GM21717 (cell line): ENCODE measurements around the gene PHACTR1.
"Not testable (repeated sequence)": the region's sequence is repeated elsewhere in the genome, so short reads cannot be mapped to it uniquely, and the experiment has no call there.

Experiments
- ATAC-seq: cut with Tn5 transposase; IDR thresholded peaks from one replicate; pipeline ENCODE4 v1.9.1; 2021; ENCODE audit warnings: mild to moderate bottlenecking, moderate library complexity; ENCODE audit not compliant: unreplicated experiment

The PHACTR1 gene

DNA sequence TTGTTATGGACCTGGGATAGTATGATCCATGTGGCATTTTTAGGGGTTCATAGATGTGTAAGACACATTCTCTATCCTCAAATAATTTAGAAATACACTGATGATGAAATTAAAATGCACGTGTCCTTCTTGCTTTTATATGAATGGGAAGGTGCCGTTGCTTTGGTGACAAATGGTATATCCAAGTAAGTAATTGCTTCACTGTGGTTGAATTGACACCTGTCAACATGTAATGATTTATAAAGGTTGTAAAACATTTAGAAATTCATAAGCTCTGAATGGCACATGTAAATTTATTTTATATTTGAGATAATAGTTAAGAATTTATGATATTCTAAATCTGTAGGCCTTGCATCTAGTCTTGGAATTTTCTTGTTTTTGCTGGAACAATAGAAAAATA lies 227.0 kb downstream of the PHACTR1 start:
- ATAC-seq, result no peak

DNA sequence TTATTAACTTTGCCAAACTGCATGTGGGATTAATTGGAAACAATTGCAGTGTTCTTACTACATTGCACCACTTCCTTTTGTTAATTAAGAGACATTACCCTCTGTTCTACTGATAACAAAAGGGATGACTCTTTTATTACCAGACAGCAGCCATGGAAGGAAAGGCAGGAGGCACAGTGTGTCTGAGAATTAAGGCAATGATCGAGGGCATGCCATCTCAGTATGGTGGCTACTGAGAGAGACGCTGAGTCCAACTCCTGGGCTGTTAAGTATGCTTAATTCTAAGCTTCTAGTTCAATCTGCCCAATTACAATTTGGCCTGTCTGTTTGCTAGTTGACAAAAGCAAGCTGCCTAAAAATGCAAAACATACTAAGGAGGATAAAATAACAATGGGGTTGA lies 227.4 kb downstream of the PHACTR1 start:
- ATAC-seq, result no peak

DNA sequence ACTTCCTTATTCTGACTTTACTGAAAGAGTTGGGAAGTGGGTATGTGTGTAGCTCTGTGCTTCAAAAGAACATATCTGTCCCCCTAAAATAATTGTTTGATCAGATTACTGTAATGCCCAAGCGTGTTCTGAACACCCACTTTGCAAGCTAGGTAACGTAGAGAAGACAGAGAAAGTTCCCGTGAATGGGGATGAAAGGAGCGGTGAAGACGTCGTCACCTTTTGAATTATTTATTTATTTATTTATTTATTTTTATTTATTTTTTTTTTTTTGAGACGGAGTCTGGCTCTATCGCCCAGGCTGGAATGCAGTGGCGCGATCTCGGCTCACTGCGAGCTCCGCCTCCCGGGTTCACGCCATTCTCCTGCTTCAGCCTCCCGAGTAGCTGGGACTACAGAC lies 228.0 kb downstream of the PHACTR1 start:
- not testable (repeated sequence) for ATAC-seq

DNA sequence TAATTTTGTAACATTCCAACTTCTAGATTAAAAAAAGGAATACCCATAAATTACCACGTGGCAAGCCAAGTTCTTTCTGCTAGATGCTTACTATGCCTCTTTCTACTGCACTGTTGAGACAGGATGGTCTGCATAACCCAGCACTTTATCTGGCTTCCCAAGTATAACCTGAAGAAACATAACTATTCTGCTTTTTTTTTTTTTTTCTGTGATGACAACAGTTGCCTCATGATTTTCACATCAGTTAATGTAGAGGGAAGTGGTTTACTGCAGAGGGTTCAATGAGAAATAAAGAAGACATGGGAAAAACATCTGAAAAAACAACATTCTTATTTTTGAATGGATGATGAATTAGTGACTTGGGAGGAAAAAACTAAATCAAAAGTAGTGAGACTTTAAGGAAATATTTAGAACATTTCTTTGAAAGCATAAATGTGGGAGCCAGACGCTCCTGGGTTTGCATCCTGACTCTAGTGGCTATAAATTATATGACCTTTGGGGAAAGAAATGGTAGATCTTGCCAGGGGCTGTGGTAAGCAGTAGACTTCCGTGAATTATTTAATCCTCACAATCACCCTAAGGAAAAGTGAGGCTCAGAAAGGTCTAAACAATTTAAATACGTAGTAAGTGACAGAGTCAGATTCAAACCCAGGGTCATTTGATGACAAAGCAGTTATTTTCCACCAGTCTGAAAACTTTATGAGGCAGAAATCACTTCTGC lies 230.7 kb downstream of the PHACTR1 start:
- no peak for ATAC-seq

DNA sequence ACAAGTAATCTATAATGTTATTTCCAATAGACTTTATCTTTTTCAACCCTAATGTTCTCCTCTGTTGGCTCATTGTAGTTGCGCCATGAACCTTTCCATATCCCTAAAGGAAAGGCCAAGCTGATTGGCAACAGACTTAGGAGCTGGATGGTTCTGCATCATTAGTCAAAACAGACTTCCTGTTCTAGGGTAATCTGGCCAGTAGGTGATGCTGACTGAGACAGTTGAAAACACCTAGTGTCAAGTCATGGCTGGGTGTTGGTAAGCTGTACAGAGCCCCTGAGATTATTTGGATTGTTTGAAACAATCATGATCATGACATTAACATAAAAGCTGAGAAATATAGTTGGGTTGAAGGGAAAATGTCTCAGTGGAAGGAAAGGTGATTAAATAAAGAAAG lies 231.4 kb downstream of the PHACTR1 start:
- ATAC-seq, result no peak

DNA sequence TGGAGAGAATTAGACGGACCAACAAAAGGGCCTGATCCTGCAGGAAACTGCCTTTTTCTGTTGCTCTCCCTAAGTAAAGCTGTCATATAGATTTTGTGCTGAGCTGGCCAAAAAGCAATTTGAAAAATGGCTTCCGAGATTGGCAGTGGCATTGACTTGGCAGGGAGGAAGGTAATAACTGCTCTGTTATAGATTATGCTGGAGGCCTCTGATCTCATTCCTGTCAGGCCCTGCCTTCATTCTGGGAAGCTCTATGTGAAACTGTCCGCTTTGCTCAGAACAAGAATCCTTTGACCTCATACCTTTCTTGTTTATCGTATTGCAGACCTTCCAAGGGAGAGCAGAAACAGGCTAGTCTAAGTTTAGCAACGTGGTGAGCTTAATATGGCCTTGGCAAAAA lies 234.4 kb downstream of the PHACTR1 start:
- no peak for ATAC-seq

DNA sequence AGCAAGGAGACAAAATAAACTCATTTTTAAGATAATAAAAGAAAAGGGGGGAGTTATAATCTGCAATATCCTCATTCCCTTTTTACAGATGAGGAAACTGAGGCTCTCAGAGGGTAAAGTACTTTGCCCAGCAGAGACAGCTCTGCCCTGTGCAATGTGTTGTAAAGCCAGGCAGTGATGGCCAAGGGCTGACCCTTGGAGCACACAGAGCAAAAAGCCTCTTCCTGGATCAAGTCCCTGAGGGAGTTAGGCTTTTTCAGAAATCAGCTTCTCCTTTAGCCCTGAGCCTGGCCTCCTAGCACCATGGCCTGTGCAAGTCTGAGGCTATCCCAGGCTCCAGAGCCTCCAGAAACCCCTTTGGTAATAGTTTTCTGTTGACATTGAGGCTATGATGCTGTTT lies 234.8 kb downstream of the PHACTR1 start:
- no peak for ATAC-seq

DNA sequence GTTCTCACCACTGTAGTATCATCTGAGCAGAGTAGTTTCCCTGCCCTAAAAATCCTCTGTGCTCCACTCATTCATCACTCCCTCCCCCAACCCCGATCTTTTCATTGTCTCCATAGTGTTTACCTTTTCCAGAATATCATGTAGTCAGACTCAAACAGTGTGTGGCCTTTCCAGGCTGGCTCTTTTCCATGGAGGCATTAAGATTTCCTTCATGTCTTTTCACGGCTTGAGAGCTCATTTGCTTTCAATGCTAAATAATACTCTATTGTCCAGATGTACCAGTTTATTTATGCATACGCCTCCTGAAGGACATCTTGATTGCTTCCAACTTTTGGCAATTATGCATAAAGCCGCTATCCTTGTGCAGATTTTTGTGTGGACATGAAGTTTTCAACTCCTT lies 235.8 kb downstream of the PHACTR1 start:
- ATAC-seq, result no peak

DNA sequence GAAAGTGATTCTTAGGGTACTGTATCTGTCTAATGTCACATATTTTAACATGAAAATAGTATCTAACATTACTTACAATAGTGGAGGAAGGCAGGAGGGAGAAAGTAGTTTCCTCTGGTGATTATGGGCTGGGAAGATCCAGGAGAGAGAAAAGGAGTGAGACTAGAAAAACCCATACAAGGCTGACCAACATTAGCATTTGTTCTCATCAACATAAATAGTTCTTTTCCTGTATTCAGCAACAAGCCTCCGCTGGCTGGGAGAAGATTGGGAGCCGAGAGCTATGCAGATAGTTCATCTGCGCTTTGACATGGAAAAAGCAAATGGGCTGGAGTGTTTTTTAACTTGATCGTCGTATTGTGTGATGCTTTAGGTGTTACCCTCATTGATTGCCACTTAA lies 239.4 kb downstream of the PHACTR1 start:
- ATAC-seq, result no peak

DNA sequence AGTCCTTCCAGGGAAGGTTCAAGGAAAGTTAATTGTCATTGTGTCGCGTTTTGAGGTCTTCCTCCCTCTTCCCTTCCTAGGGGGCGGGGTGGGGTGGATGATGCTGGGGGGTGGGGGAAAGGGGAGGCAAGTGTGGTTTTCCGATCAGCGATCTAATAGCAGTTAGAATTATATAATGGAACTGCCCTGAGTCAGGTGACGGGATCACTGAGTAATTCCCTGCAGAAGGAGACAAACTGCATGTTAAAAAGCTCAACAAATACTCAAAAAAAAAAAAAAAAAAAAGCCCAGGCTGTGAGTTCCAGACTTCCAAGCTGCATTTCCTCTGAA lies 240.4 kb downstream of the PHACTR1 start:
- no peak for ATAC-seq

DNA sequence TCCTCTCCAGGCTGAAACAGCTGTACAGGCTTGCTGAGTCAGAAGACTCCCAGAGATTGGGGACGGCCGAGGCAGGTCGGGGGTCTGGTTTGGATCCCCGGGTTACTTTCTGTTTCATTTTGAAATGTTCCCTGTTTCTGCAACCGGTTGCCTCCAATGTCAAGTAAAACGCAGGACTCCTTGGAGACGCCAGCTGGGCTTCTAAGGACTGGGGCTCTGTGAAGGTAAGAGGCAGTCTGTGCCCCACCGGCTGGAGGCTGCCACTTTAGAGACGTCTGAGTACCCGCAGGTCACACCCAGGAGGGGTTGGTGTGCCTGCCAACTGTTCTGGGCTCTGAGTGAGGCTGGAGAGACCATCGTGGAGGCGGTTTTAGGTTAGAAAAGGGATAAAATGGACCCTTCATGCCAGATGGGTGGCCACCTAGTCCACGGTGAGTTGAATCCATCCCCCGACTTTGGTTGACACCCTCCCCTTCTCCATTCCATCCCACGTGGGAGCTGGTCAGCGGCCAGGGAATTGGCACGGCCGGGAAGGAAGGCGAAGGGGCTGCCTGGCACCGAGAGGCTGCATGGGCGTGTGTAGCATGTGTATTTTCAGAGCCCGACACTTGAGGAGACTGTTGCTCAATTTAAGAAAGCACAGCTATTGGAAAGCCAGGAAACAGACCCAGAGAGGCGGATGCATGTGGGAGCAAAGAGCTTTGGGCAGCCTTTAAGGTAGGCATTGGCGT lies 240.9 kb downstream of the PHACTR1 start:
- no peak for ATAC-seq

DNA sequence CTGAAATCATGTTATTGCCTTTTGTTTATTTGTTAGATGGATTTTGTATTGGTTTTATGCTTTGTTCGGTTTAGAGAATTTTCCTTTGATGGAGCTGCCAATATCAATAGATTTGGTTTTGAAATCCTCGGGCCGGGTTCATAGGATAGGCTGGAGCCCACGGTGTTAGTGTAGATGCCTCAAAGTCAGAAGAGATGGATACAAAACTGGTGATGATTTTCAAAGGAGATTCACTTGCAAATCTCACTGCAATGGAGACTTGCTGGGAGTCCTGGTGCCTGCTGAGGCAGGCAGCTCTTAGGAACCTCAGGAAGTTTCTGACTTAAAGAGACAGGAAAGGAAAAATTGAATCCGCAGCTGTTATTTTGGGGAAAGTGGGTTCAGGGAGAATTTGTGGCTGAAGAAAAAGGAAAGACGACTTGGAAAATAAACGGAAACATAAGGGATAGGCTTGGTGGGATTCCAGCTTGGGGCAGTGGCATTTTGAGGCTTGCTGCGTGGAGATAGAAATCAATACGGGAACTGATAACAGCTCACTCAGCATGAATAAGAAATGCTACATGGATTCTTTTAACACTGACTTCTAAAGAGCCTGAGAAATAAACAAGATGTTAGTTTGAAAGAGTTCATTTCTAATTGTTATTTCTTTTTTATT lies 241.6 kb downstream of the PHACTR1 start:
- ATAC-seq, result no peak

DNA sequence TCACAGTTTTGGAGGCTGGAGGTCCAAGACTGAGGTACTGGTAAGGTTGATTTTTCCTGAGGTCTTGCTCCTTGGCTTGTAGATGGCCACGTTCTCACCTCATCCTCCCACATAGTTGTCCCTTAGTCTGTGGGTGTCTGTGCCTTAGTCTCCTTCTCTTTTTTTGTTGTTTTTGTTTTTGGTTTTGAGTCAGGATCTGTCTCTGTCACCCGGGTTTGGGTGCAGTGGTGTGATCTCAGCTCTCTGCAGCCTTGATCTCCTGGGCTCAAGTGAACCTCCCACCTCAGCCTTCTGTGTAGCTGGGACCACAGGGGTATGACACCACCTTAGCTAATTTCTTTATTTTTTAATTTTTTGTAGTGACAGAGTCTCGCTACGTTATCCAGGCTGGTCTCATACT lies 245.2 kb downstream of the PHACTR1 start:
- no peak for ATAC-seq

DNA sequence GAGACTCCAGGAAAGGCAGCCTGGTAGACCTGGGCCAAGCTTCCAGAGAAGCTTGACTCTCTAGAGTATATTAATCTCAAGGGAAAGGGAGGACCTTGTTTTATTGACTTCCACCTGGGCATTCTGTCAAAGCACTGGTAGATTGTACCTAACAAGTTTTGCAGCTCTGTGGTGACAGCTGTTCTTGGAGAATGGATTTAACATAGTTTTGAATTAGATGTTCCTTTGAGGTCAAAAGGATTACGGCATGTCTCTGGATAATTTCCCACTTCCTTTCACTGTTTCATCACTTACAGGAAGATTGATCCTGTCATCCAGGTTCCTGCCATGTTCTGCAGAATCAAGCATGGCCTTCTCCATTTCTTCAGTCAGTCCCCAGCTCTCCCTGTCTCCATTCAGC lies 246.0 kb downstream of the PHACTR1 start:
- no peak for ATAC-seq

DNA sequence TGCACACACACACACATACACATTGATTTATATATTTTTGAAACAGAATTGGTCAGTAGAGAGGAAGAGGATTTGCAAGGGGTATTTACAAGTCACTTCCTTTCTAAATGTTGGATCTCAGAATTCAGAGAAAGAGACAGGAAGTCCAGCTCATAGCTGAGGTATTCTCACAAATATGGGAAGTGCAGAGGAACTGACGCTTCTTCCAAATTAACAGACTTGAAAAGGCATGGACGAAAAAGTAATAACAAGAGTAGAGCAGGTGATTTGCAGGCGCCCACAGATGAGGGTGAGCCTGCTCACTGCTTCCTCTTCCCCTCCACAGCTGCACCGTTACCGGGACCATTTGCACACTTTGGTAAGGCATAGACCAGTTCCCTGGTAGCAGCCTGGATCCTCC lies 246.4 kb downstream of the PHACTR1 start:
- ATAC-seq, result no peak

DNA sequence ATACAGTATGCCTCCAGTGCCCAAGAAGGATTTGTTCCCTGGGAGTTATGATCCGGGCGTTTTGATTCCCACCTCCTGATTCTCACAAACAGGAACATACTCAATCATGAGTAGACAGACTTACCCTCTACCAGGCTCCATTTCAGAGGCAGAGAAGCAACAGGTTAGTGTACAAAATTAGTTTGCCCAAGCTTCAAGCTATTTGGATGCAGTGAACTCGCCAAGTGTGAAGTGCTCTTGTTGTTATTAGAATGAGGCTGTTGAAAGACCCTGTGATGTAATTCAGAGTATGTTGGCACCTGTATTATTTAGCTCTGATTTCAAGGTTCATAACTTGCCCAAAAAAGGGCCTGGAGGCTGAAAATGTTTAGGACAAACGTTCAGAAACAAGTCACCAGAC lies 247.0 kb downstream of the PHACTR1 start:
- no peak for ATAC-seq

DNA sequence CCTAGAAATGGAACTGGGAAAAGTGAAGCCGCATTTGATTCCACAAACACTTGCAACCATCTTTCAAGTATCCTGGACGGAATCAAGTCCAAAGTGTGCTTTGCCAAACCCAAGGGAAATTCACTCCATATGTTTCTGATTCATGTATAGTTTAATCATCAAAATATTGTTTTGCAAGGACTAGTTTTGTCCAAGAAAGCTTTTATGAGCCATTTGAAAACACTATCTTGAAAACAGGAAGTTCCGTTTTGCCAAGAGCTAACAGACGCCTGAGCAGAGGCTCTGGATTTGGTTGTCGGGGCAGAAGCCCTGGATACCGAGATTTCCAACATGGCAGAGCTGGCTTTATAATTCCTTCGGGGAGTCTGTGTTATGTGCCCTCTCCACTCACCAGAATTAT lies 251.1 kb downstream of the PHACTR1 start:
- ATAC-seq, result no peak

DNA sequence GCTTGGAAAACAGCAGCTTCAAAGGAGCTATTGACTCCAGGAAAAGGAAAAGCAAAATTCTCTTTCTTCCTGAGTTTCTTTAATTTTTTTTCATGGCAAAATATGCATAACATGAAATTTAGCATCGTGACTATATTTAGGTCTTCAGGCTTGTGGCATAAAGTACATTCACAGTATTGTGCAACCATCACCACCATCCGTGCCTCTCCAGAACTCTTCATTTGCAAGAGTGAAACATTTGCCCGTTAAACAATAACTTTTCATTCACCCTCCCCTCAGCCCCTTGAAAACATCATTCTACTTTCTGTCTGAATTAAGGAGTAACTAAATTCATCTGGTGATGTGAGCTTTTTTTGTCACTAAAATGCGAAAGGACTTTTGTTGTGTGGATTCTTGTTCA lies 251.7 kb downstream of the PHACTR1 start:
- ATAC-seq, result no peak

DNA sequence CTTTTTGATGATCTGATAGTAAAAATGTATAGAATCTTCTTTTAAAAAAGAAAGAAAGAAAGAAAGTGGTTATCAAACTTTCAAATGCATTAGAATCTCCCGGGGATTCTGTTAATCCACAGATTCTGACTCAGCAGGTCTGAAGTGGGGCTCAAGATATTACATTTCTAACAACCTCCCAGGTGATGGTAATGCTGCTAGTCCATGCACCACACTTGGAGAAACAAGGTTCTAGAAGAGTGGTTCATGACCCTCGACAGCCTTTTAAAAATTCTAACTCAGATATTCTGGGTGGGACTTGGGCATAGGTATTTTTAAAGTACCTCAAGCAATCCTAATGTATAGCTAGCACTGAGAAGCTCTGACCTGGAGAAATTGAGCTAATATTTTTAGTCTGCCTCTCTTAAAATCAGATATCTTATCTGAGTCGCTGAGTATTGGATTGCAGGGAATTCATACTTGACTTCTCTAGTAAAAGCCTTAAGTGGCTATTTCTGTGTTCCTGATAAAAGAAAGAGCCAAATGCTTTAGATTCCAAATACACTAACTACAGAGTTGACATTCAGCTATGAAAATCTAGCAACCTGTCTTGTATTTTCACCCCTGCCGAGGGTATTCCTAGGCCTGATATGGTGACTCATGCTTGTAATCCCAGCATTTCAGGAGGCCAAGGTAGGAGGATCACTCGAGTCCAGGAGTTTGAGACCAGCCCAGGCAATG lies 252.4 kb downstream of the PHACTR1 start:
- ATAC-seq, result no peak

DNA sequence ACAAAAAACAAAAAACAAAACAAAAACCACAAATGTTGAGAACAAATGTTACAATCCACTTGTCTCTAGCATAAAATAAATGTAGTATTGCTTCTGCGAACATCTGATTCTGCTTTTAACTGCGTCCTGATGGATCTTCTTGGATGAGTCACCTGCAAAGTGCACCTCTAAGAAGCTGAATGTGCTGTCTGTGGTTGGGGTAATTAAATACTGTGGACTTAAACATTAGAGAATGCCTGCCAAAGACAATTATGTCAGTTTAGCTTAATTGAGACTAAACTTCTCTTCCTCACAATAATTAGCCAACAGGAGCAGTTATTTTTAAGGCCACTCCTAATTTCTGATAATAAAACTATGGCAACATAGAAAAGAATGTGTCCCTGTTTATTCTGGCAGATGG lies 253.4 kb downstream of the PHACTR1 start:
- ATAC-seq, result no peak

DNA sequence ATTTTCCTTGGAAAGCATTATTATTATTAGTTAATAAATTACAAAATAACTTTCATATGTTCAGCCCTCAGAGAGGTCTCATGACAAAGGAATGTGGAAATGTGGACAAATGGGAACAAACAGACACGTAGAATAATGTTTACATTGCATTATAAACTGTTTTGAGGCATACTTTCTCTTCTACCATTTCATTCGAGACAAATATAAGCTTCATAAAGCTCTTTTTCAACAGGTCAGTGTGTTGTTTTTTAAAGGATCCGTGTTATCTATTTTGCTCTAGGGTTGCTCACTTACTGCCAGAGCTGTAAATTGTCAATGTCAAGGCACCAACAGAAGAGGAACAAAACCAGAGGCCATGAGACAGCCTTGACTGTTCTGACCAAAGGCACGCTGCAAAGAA lies 256.8 kb downstream of the PHACTR1 start:
- no peak for ATAC-seq

DNA sequence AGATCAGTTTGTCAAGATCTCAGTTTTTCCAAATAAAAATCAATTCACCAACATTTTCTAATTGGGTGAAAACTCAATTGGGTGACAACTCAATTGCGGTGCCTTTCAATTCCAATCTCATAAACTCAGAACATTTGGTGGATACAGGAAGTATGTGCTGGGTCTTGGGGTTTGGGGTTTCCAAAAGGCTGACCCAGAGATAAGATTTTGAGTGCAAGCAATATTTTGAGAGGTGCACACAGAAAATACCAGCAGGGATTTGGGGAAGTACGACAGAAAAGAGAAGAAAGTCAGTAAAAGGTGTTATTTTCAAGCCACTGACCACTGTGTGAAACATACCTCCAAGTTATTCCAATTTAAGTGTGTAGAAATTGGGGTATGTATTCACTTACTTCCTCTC lies 258.0 kb downstream of the PHACTR1 start:
- ATAC-seq, result no peak
